Measurements from ENCODE around the gene ARHGAP45. TPM values are rescaled to one million over a fixed set of nuclear protein-coding genes. Genes with fewer than 3 reads are reported as not detected.

ARHGAP45 gene
- total and polyA plus RNA-seq, 2 of the 8 experiments (the other 6 are each of a cell fraction or from before 2014, with no cell fraction given) = 31.4 to 41.8 TPM

GRCh38 chr19:1052349-1052975 lies 14.5 kb upstream of the ARHGAP45 start (continued):
- TF ChIP-seq TBP (IDR thresholded peaks at IDR 0.05; ENCODE audit: low read depth, low read length) = no peak
